Measurements from ENCODE around the gene NEK2. TPM values are rescaled to one million over a fixed set of nuclear protein-coding genes. Genes with fewer than 3 reads are reported as not detected.

Gene NEK2
- total RNA-seq, 1 donor from 2014 or later = 3.9 TPM

DNA sequence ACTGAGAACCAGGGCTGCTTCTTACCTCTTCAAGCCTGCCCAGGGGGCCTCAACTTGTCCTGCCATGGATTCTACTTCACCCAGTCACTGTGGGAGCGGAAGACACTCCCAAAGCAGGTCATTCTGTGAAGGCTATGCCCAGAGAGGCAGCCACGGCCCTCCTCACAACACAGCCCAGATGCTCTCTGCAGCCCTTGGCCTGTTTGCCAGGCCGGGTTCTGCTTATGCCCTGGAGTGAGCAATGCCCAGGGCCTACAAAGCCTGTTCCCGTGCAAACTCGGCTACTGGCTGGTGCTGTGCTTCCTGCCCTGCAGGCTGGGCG, 62.7 kb downstream of the NEK2 start:
- TF ChIP-seq, protein P1, sequence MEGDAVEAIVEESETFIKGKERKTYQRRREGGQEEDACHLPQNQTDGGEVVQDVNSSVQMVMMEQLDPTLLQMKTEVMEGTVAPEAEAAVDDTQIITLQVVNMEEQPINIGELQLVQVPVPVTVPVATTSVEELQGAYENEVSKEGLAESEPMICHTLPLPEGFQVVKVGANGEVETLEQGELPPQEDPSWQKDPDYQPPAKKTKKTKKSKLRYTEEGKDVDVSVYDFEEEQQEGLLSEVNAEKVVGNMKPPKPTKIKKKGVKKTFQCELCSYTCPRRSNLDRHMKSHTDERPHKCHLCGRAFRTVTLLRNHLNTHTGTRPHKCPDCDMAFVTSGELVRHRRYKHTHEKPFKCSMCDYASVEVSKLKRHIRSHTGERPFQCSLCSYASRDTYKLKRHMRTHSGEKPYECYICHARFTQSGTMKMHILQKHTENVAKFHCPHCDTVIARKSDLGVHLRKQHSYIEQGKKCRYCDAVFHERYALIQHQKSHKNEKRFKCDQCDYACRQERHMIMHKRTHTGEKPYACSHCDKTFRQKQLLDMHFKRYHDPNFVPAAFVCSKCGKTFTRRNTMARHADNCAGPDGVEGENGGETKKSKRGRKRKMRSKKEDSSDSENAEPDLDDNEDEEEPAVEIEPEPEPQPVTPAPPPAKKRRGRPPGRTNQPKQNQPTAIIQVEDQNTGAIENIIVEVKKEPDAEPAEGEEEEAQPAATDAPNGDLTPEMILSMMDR (IDR thresholded peaks at IDR 0.05; ENCODE audit: unreplicated experiment) = no peak
- Mint-ChIP-seq H3K36me3 (ENCODE audit: low read depth, unreplicated experiment) (no peaks in the 10 kb centered on the region), H3K9me3 (ENCODE audit: unreplicated experiment) (no peaks in the 10 kb centered on the region), H3K4me1 (ENCODE audit: unreplicated experiment) (peaks cover 10% of the 10 kb centered on the region), H3K27me3 (ENCODE audit: unreplicated experiment) (peaks cover 2% of the 10 kb centered on the region), H3K4me3 (ENCODE audit: unreplicated experiment) (no peak overlapping the region), H3K27ac (ENCODE audit: unreplicated experiment) (no peak overlapping the region)
- DNase-seq (ENCODE audit: low spot score) = no peak

Other genes starting within 250 kb of the NEK2 start
- gene RD3, start 183.5 kb downstream of the NEK2 start, total RNA-seq (ENCODE audit: unreplicated experiment) = 0.10 TPM
- 7.7 TPM for gene SLC30A1, start 96.5 kb downstream of the NEK2 start, total RNA-seq (ENCODE audit: unreplicated experiment)
- 34.7 TPM for gene LPGAT1, start 155.1 kb upstream of the NEK2 start, total RNA-seq (ENCODE audit: unreplicated experiment)

Data from endothelial cell (in vitro differentiated cells).